ENCODE results near the gene SORCS2. TPM values are rescaled to one million over a fixed set of nuclear protein-coding genes. Genes with fewer than 3 reads are reported as not detected.

SORCS2 gene
- total RNA-seq, 1 donor from 2014 or later: 3.1 TPM

- Histone ChIP-seq H3K4me3 (ENCODE audit: low read length in 3 of 3) (no peak overlapping the region), H3K27me3 (ENCODE audit: control insufficient read depth in 3 of 3, insufficient read depth in 3 of 3, low read length in 3 of 3) (peaks cover 10 to 46% (median 29%) of the 10 kb centered on the region in 3 donors), H3K27ac (ENCODE audit: low read depth, low read length) (no peak overlapping the region), H3K9me3 (ENCODE audit: control insufficient read depth in 3 of 3, low read length in 3 of 3) (no peaks in the 10 kb centered on the region), H3K36me3 (ENCODE audit: control insufficient read depth in 3 of 3, insufficient read depth in 3 of 3, low read length in 3 of 3) (no peaks in the 10 kb centered on the region), H3K9ac (ENCODE audit: low read depth in 1 of 3, low read length in 3 of 3) (no peak overlapping the region), H3K4me1 (ENCODE audit: control insufficient read depth in 3 of 3, insufficient read depth in 3 of 3, low read length in 3 of 3) (peaks cover 0 to 3% (median 0%) of the 10 kb centered on the region in 3 donors)
Observed at GRCh38 chr4:7150036-7150635, 42.2 kb upstream of the SORCS2 start.

GRCh38 chr4:7151668-7152227 is 40.6 kb upstream of the SORCS2 start:
- no peak overlapping the region for H3K9ac ChIP-seq (ENCODE audit: low read depth in 1 of 3, low read length in 3 of 3)

GRCh38 chr4:7153711-7154110 is 38.6 kb upstream of the SORCS2 start:
- no peak overlapping the region for H3K9ac ChIP-seq (ENCODE audit: low read depth in 1 of 3, low read length in 3 of 3)
- peaks cover 0 to 32% (median 10%) of the 10 kb centered on the region in 3 donors for H3K27me3 ChIP-seq (ENCODE audit: control insufficient read depth in 3 of 3, insufficient read depth in 3 of 3, low read length in 3 of 3)
- H3K36me3 ChIP-seq (ENCODE audit: control insufficient read depth in 3 of 3, insufficient read depth in 3 of 3, low read length in 3 of 3): no peaks in the 10 kb centered on the region
- H3K9me3 ChIP-seq (ENCODE audit: control insufficient read depth in 3 of 3, low read length in 3 of 3): no peaks in the 10 kb centered on the region
- H3K27ac ChIP-seq (ENCODE audit: low read depth, low read length): no peak overlapping the region
- no peak overlapping the region for H3K4me3 ChIP-seq (ENCODE audit: low read length in 3 of 3)
- peaks cover 6 to 12% (median 11%) of the 10 kb centered on the region in 3 donors for H3K4me1 ChIP-seq (ENCODE audit: control insufficient read depth in 3 of 3, insufficient read depth in 3 of 3, low read length in 3 of 3)

More at GRCh38 chr4:7151668-7152227, 40.6 kb upstream of the SORCS2 start:
- Histone ChIP-seq H3K36me3 (ENCODE audit: control insufficient read depth in 3 of 3, insufficient read depth in 3 of 3, low read length in 3 of 3) (no peaks in the 10 kb centered on the region), H3K27ac (ENCODE audit: low read depth, low read length) (no peak overlapping the region), H3K27me3 (ENCODE audit: control insufficient read depth in 3 of 3, insufficient read depth in 3 of 3, low read length in 3 of 3) (peaks cover 10 to 45% (median 28%) of the 10 kb centered on the region in 3 donors), H3K4me3 (ENCODE audit: low read length in 3 of 3) (no peak overlapping the region), H3K4me1 (ENCODE audit: control insufficient read depth in 3 of 3, insufficient read depth in 3 of 3, low read length in 3 of 3) (peaks cover 6 to 10% (median 8%) of the 10 kb centered on the region in 3 donors), H3K9me3 (ENCODE audit: control insufficient read depth in 3 of 3, low read length in 3 of 3) (no peaks in the 10 kb centered on the region)

GRCh38 chr4:7154351-7154981 is 37.9 kb upstream of the SORCS2 start:
- Histone ChIP-seq H3K36me3 (ENCODE audit: control insufficient read depth in 3 of 3, insufficient read depth in 3 of 3, low read length in 3 of 3) (no peaks in the 10 kb centered on the region), H3K27me3 (ENCODE audit: control insufficient read depth in 3 of 3, insufficient read depth in 3 of 3, low read length in 3 of 3) (peaks cover 0 to 27% (median 8%) of the 10 kb centered on the region in 3 donors), H3K4me3 (ENCODE audit: low read length in 3 of 3) (no peak overlapping the region), H3K9ac (ENCODE audit: low read depth in 1 of 3, low read length in 3 of 3) (no peak overlapping the region), H3K4me1 (ENCODE audit: control insufficient read depth in 3 of 3, insufficient read depth in 3 of 3, low read length in 3 of 3) (peaks cover 6 to 12% (median 11%) of the 10 kb centered on the region in 3 donors), H3K27ac (ENCODE audit: low read depth, low read length) (no peak overlapping the region), H3K9me3 (ENCODE audit: control insufficient read depth in 3 of 3, low read length in 3 of 3) (no peaks in the 10 kb centered on the region)

- Histone ChIP-seq H3K4me1 (ENCODE audit: control insufficient read depth in 3 of 3, insufficient read depth in 3 of 3, low read length in 3 of 3) (peaks cover 6 to 12% (median 8%) of the 10 kb centered on the region in 3 donors), H3K27ac (ENCODE audit: low read depth, low read length) (no peak overlapping the region)
Observed at GRCh38 chr4:7155590-7156071, 36.7 kb upstream of the SORCS2 start.

GRCh38 chr4:7156328-7156727 is 36.0 kb upstream of the SORCS2 start:
- Histone ChIP-seq H3K9ac (ENCODE audit: low read depth in 1 of 3, low read length in 3 of 3) (no peak overlapping the region), H3K27ac (ENCODE audit: low read depth, low read length) (no peak overlapping the region), H3K27me3 (ENCODE audit: control insufficient read depth in 3 of 3, insufficient read depth in 3 of 3, low read length in 3 of 3) (peaks cover 0 to 14% (median 6%) of the 10 kb centered on the region in 3 donors), H3K4me1 (ENCODE audit: control insufficient read depth in 3 of 3, insufficient read depth in 3 of 3, low read length in 3 of 3) (peaks cover 6 to 12% (median 8%) of the 10 kb centered on the region in 3 donors), H3K4me3 (ENCODE audit: low read length in 3 of 3) (no peak overlapping the region), H3K36me3 (ENCODE audit: control insufficient read depth in 3 of 3, insufficient read depth in 3 of 3, low read length in 3 of 3) (no peaks in the 10 kb centered on the region), H3K9me3 (ENCODE audit: control insufficient read depth in 3 of 3, low read length in 3 of 3) (no peaks in the 10 kb centered on the region)

More at GRCh38 chr4:7155590-7156071, 36.7 kb upstream of the SORCS2 start:
- no peak overlapping the region for H3K4me3 ChIP-seq (ENCODE audit: low read length in 3 of 3)
- peaks cover 0 to 18% (median 6%) of the 10 kb centered on the region in 3 donors for H3K27me3 ChIP-seq (ENCODE audit: control insufficient read depth in 3 of 3, insufficient read depth in 3 of 3, low read length in 3 of 3)
- H3K9me3 ChIP-seq (ENCODE audit: control insufficient read depth in 3 of 3, low read length in 3 of 3): no peaks in the 10 kb centered on the region
- H3K36me3 ChIP-seq (ENCODE audit: control insufficient read depth in 3 of 3, insufficient read depth in 3 of 3, low read length in 3 of 3): no peaks in the 10 kb centered on the region
- H3K9ac ChIP-seq (ENCODE audit: low read depth in 1 of 3, low read length in 3 of 3): no peak overlapping the region

- no peak overlapping the region for H3K27ac ChIP-seq (ENCODE audit: low read depth, low read length)
- no peak overlapping the region for H3K4me3 ChIP-seq (ENCODE audit: low read length in 3 of 3)
- H3K27me3 ChIP-seq (ENCODE audit: control insufficient read depth in 3 of 3, insufficient read depth in 3 of 3, low read length in 3 of 3): peaks cover 0 to 13% (median 6%) of the 10 kb centered on the region in 3 donors
- H3K36me3 ChIP-seq (ENCODE audit: control insufficient read depth in 3 of 3, insufficient read depth in 3 of 3, low read length in 3 of 3): no peaks in the 10 kb centered on the region
- H3K4me1 ChIP-seq (ENCODE audit: control insufficient read depth in 3 of 3, insufficient read depth in 3 of 3, low read length in 3 of 3): peaks cover 6 to 12% (median 8%) of the 10 kb centered on the region in 3 donors
- H3K9me3 ChIP-seq (ENCODE audit: control insufficient read depth in 3 of 3, low read length in 3 of 3): no peaks in the 10 kb centered on the region
- H3K9ac ChIP-seq (ENCODE audit: low read depth in 1 of 3, low read length in 3 of 3): no peak overlapping the region
Observed at GRCh38 chr4:7156761-7157488, 35.4 kb upstream of the SORCS2 start.

- H3K27me3 ChIP-seq (ENCODE audit: control insufficient read depth in 3 of 3, insufficient read depth in 3 of 3, low read length in 3 of 3): peaks cover 0 to 13% (median 6%) of the 10 kb centered on the region in 3 donors
- H3K9me3 ChIP-seq (ENCODE audit: control insufficient read depth in 3 of 3, low read length in 3 of 3): no peaks in the 10 kb centered on the region
- H3K4me3 ChIP-seq (ENCODE audit: low read length in 3 of 3): no peak overlapping the region
- H3K36me3 ChIP-seq (ENCODE audit: control insufficient read depth in 3 of 3, insufficient read depth in 3 of 3, low read length in 3 of 3): no peaks in the 10 kb centered on the region
- no peak overlapping the region for H3K27ac ChIP-seq (ENCODE audit: low read depth, low read length)
- no peak overlapping the region for H3K9ac ChIP-seq (ENCODE audit: low read depth in 1 of 3, low read length in 3 of 3)
- H3K4me1 ChIP-seq (ENCODE audit: control insufficient read depth in 3 of 3, insufficient read depth in 3 of 3, low read length in 3 of 3): peaks cover 6 to 12% (median 8%) of the 10 kb centered on the region in 3 donors
Observed at GRCh38 chr4:7157666-7158065, 34.7 kb upstream of the SORCS2 start.

- no peaks in the 10 kb centered on the region for H3K36me3 ChIP-seq (ENCODE audit: control insufficient read depth in 3 of 3, insufficient read depth in 3 of 3, low read length in 3 of 3)
- no peak overlapping the region for H3K4me3 ChIP-seq (ENCODE audit: low read length in 3 of 3)
- peaks cover 6 to 12% (median 8%) of the 10 kb centered on the region in 3 donors for H3K4me1 ChIP-seq (ENCODE audit: control insufficient read depth in 3 of 3, insufficient read depth in 3 of 3, low read length in 3 of 3)
- H3K27ac ChIP-seq (ENCODE audit: low read depth, low read length): no peak overlapping the region
- H3K9me3 ChIP-seq (ENCODE audit: control insufficient read depth in 3 of 3, low read length in 3 of 3): no peaks in the 10 kb centered on the region
- H3K9ac ChIP-seq (ENCODE audit: low read depth in 1 of 3, low read length in 3 of 3): no peak overlapping the region
- peaks cover 0 to 10% (median 6%) of the 10 kb centered on the region in 3 donors for H3K27me3 ChIP-seq (ENCODE audit: control insufficient read depth in 3 of 3, insufficient read depth in 3 of 3, low read length in 3 of 3)
Observed at GRCh38 chr4:7158081-7158750, 34.1 kb upstream of the SORCS2 start.

All from skeletal muscle tissue (tissue), 4 donors.